Ovary (tissue), 9 donors: ENCODE data around the gene ECD. TPM values are rescaled to one million over a fixed set of nuclear protein-coding genes. Genes with fewer than 3 reads are reported as not detected.

Experiments
- DNase-seq, 5 donors: peaks; one replicate each; pipeline ENCODE4 v3.0.0-alpha.2; 2019 to 2020
- H3K27ac ChIP-seq, 2 donors: fragments of 200-600 bp; one replicate each; pipeline versions ENCODE4 v1.5.1 to v1.8.0; 2019 to 2022
- H3K27me3 ChIP-seq: fragments of 200-600 bp; one replicate; pipeline ENCODE4 v1.8.0; 2022
- H3K36me3 ChIP-seq: fragments of 200-600 bp; sonication (generic); one replicate; pipeline ENCODE4 v1.5.1; 2019
- H3K4me1 ChIP-seq: one replicate; pipeline ENCODE4 v1.8.1; 2013; ENCODE audit warnings: mild to moderate bottlenecking, moderate library complexity; ENCODE audit not compliant: insufficient read depth
- H3K4me3 ChIP-seq: fragments of 200-600 bp; sonication (generic); one replicate; pipeline ENCODE4 v1.5.1; 2017
- H3K9me3 ChIP-seq, 2 donors: fragments of 200-600 bp in 1 of 2; sonication (generic) in 1 of 2; one replicate each; pipeline versions ENCODE4 v1.5.1 to v1.8.1; 2013 to 2019; ENCODE audit warnings: mild to moderate bottlenecking in 1 of 2, moderate library complexity in 1 of 2
- CTCF ChIP-seq, 3 donors: fragments of 450-650 bp in 2 of 3; fragments of 200-600 bp in 1 of 3; IDR thresholded peaks; one replicate each; pipeline versions ENCODE4 v1.5.1 to v1.8.0; 2016 to 2022; ENCODE audit warnings: antibody characterized with exemption in 3 of 3, mild to moderate bottlenecking in 1 of 3
- EP300 ChIP-seq: sonication (generic); formaldehyde crosslinking; IDR thresholded peaks from one replicate; pipeline ENCODE4 v1.6.1; 2017; ENCODE audit warnings: antibody characterized with exemption
- POLR2A ChIP-seq: fragments of 450-650 bp; IDR thresholded peaks from one replicate; pipeline ENCODE4 v1.6.1; 2017; ENCODE audit warnings: antibody characterized with exemption, mild to moderate bottlenecking, moderate library complexity
- WGBS, 3 donors: extraction: QIAGEN DNeasy Blood & Tissue Kit in 1 of 3; methylation state at CpG; one replicate each; pipeline versions ENCODE4 v1.1.5 to v1.1.7; 2013 to 2017; 5-methylcytosine and 5-hydroxymethylcytosine counted together
- intact Hi-C, 4 donors: fragments of 100-400 bp; cut with DNase I; formaldehyde crosslinking; loops; one replicate each; pipeline versions ENCODE4 v1.11.0 to v1.15.1; 2022 to 2023
- polyA plus RNA-seq, 2 donors: library from polyadenylated mRNA; stranded (reverse); fragments of 200-250 nt in 1 of 2; fragments of 350-450 nt in 1 of 2; fragmentation: Illumina TruSeq in 1 of 2; extraction: RNeasy Lipid Tissue Mini Kit (QIAGEN cat#74804) in 1 of 2; gene quantifications; one replicate each; pipeline ENCODE4 v1.2.3, GENCODE V29; 2013 to 2014
- total RNA-seq, 7 donors: library from RNA; depleted of rRNA in 2 of 7; stranded (reverse); fragments of >200 nt in 2 of 7; fragmentation: NEBNext Ultra II Directional in 3 of 7; extraction: Animal tissue kit (Norgen Biotek cat#: 25700) in 3 of 7; gene quantifications; one replicate each; pipeline versions ENCODE4 v1.1.0 to v1.2.4, GENCODE V29; 2016 to 2023
- donor health status: DM: no; HTN: no; CAD: no; lungs with moderate emphysema.
- donor health status: DM: no; HTN: no; CAD: no.
- donor health status: Bipolar disorder and iron deficiency.
- donor health status: DM: yes; HTN: yes; CAD: no.
- donor health status: DM: no; HTN: no; CAD: no.
- donor health status: DM: yes; HTN: yes; CAD: no.

ECD gene
- total and polyA plus RNA-seq, 9 donors, result 14.7 to 28.2 (median 22.8) TPM

GRCh38 chr10:73174148-73174925, 6.5 kb upstream of the ECD start:
- WGBS, 3 donors, result 89 to 94% (median 94%) methylated on average over 1 of the region's 1 CpG
- intact Hi-C loops, result no loop called here

GRCh38 chr10:73172867-73173266, 5.1 kb upstream of the ECD start:
- DNase-seq, result no peak
- Histone ChIP-seq H3K36me3 (no peaks in the 10 kb centered on the region), H3K9me3 (no peaks in the 10 kb centered on the region), H3K4me3 (no peak overlapping the region), H3K27me3 (no peaks in the 10 kb centered on the region), H3K4me1 (no peaks in the 10 kb centered on the region), H3K27ac (no peak overlapping the region)
- intact Hi-C loops, result no loop called here
- TF ChIP-seq EP300 (no peak), CTCF (IDR thresholded peaks at IDR 0.05) (no peak), POLR2A (no peak)

More at GRCh38 chr10:73174148-73174925, 6.5 kb upstream of the ECD start:
- Histone ChIP-seq H3K36me3 (no peaks in the 10 kb centered on the region), H3K4me1 (no peaks in the 10 kb centered on the region), H3K27me3 (no peaks in the 10 kb centered on the region), H3K4me3 (no peak overlapping the region), H3K27ac (no peak overlapping the region), H3K9me3 (no peaks in the 10 kb centered on the region)
- no peak for TF ChIP-seq CTCF (IDR thresholded peaks at IDR 0.05)
- TF ChIP-seq EP300, result no peak
- no peak for TF ChIP-seq POLR2A
- no peak for DNase-seq

GRCh38 chr10:73169320-73169719, 1.5 kb upstream of the ECD start:
- Histone ChIP-seq H3K27ac (no peak overlapping the region), H3K9me3 (no peaks in the 10 kb centered on the region), H3K27me3 (no peaks in the 10 kb centered on the region), H3K36me3 (no peaks in the 10 kb centered on the region), H3K4me3 (no peak overlapping the region), H3K4me1 (no peaks in the 10 kb centered on the region)
- TF ChIP-seq CTCF (IDR thresholded peaks at IDR 0.05) (no peak), POLR2A (no peak), EP300 (no peak)
- intact Hi-C loops, result no loop called here
- WGBS, 3 donors, result 92 to 95% (median 92%) methylated on average over 3 of the region's 3 CpGs
- no peak for DNase-seq

- intact Hi-C loops, result no loop called here
- H3K27ac ChIP-seq, result peak overlapping the region; percentile 89 to 90
- no peaks in the 10 kb centered on the region for H3K9me3 ChIP-seq
- H3K36me3 ChIP-seq, result no peaks in the 10 kb centered on the region
- H3K27me3 ChIP-seq, result no peaks in the 10 kb centered on the region
- DNase-seq, result no peak
- H3K4me3 ChIP-seq, result peak overlapping the region; percentile 82
- peaks cover 1% of the 10 kb centered on the region for H3K4me1 ChIP-seq
- WGBS, 3 donors, result 0% methylated on average over 6 of the region's 6 CpGs
- TF ChIP-seq CTCF (IDR thresholded peaks at IDR 0.05) (no peak), POLR2A (no peak), EP300 (no peak)
These were observed 626 bp upstream of the ECD start for GRCh38 chr10:73168465-73168803.
